MM.1S (cell line): ENCODE measurements around the gene CCDC28B.

Experiments
- DNase-seq: peaks from one replicate; pipeline ENCODE4 v3.0.0-alpha.2; 2015
- H2AFZ ChIP-seq: fragments of 300-600 bp; sonication (generic); 2 replicates; pipeline ENCODE4 v1.6.0; 2016; ENCODE audit warnings: antibody characterized with exemption, low read length
- H3F3A ChIP-seq: fragments of 300-600 bp; sonication (generic); 2 replicates; pipeline ENCODE4 v1.6.1; 2016; ENCODE audit warnings: mild to moderate bottlenecking, antibody characterized with exemption, low read length, moderate library complexity, mixed read lengths; ENCODE audit not compliant: insufficient read depth
- H3K27ac ChIP-seq: fragments of 300-600 bp; sonication (generic); 2 replicates; pipeline ENCODE4 v1.5.1; 2016; ENCODE audit warnings: mild to moderate bottlenecking, low read length
- H3K27me3 ChIP-seq: fragments of 300-600 bp; sonication (generic); replicated peaks from 2 replicates; pipeline ENCODE4 v1.6.0; 2016; ENCODE audit warnings: low read length; ENCODE audit not compliant: insufficient read depth
- H3K36me3 ChIP-seq: fragments of 300-600 bp; sonication (generic); replicated peaks from 2 replicates; pipeline ENCODE4 v1.6.1; 2016; ENCODE audit warnings: mild to moderate bottlenecking, low read length, mixed read lengths; ENCODE audit not compliant: insufficient read depth
- H3K4me1 ChIP-seq: fragments of 300-600 bp; sonication (generic); 2 replicates; pipeline ENCODE4 v1.6.1; 2016; ENCODE audit warnings: low read length, mixed read lengths
- H3K4me2 ChIP-seq: fragments of 300-600 bp; sonication (generic); 2 replicates; pipeline ENCODE4 v1.6.0; 2016; ENCODE audit warnings: low read depth, low read length
- H3K4me3 ChIP-seq: fragments of 300-600 bp; sonication (generic); 2 replicates; pipeline ENCODE4 v1.5.1; 2016; ENCODE audit warnings: low read length, mixed read lengths
- H3K79me2 ChIP-seq: fragments of 300-600 bp; sonication (generic); 2 replicates; pipeline ENCODE4 v1.6.1; 2016; ENCODE audit warnings: mixed run types, low read length, mixed read lengths
- H3K9ac ChIP-seq: fragments of 300-600 bp; sonication (generic); 2 replicates; pipeline ENCODE4 v1.6.1; 2016; ENCODE audit warnings: low read length, mixed read lengths
- H3K9me2 ChIP-seq: fragments of 300-600 bp; sonication (generic); replicated peaks from 2 replicates; pipeline ENCODE4 v1.6.1; 2016; ENCODE audit warnings: mild to moderate bottlenecking, low read length, mixed read lengths; ENCODE audit not compliant: insufficient read depth
- H3K9me3 ChIP-seq: fragments of 300-600 bp; sonication (generic); replicated peaks from 2 replicates; pipeline ENCODE4 v1.6.1; 2016; ENCODE audit warnings: mild to moderate bottlenecking, low read length, mixed read lengths; ENCODE audit not compliant: insufficient read depth
- H4K20me1 ChIP-seq: fragments of 300-600 bp; sonication (generic); 2 replicates; pipeline ENCODE4 v1.6.1; 2016; ENCODE audit warnings: mild to moderate bottlenecking, low read length, moderate library complexity, mixed read lengths; ENCODE audit not compliant: insufficient read depth
- CTCF ChIP-seq: fragments of 300-600 bp; sonication (generic); IDR thresholded peaks from 2 replicates; pipeline ENCODE4 v1.5.1; 2016; ENCODE audit warnings: antibody characterized with exemption, low read length, mixed read lengths
- EZH2 ChIP-seq: fragments of 300-600 bp; sonication (generic); optimal IDR thresholded peaks from 2 replicates; pipeline ENCODE3; 2017; ENCODE audit warnings: low read depth, mild to moderate bottlenecking, antibody characterized with exemption, low read length, mixed read lengths
- EZH2phosphoT487 ChIP-seq: fragments of 300-600 bp; sonication (generic); IDR thresholded peaks from 2 replicates; pipeline ENCODE4 v1.6.1; 2018; ENCODE audit warnings: antibody characterized with exemption, low read length

The CCDC28B gene

DNA sequence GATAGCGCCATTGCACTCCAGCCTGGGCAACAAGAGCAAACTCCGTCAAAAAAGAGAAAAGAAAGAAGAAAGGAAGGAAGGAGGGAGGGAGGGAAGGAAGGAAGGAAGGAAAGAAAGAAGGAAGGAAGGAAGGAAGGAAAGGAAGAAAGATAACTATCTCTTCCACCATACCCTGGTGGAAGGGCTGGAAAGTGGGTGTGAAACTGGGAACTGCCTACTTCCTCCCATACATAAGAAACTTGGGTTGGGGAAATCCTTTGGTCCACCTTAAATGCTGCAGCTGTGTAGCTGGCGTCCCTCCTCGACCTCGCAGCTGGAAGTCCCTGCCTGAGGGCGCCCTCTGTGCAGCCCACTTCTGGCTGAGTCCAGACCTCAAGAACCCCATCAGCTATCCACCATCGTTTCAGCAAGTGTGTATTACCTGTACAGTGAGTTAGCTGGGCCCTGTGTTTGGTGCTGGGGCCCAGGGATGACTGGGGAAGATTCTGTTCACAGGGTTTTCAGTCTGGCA lies 42.0 kb downstream of the CCDC28B start:
- no peak overlapping the region for H3K4me3 ChIP-seq
- no peaks in the 10 kb centered on the region for H3K9me3 ChIP-seq
- H2AFZ ChIP-seq = no peak overlapping the region
- H4K20me1 ChIP-seq = no peaks in the 10 kb centered on the region
- H3F3A ChIP-seq = no peaks in the 10 kb centered on the region
- no peak overlapping the region for H3K27ac ChIP-seq
- H3K79me2 ChIP-seq = no peaks in the 10 kb centered on the region
- no peaks in the 10 kb centered on the region for H3K36me3 ChIP-seq
- no peak overlapping the region for H3K9ac ChIP-seq
- no peaks in the 10 kb centered on the region for H3K9me2 ChIP-seq
- TF ChIP-seq EZH2 (no peak), EZH2phosphoT487 (no peak), CTCF (no peak)
- DNase-seq = no peak
- H3K27me3 ChIP-seq = no peaks in the 10 kb centered on the region
- H3K4me1 ChIP-seq = no peaks in the 10 kb centered on the region
- no peak overlapping the region for H3K4me2 ChIP-seq

DNA sequence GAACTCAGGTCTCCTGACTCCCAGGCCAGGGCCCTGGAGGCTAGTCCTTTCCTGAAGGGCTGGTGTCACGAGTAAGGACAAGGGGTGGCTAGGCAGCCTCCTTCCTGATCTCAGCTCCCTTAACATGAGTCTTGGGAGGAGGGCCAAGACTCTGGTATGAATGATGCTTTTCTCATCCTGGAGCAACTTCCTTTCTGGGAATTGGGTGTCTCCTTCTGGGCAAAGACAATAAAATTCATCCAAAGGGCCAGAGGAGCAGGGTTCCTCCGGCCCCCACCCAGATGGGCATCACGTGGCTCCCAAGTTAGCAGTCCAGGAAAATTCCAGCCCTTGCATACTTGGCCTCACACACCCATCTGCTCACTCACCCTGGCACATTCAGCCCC lies 46.5 kb downstream of the CCDC28B start, which contains the start of gene FAM167B:
Gene FAM167B (plus strand): TSS at position 335 of the 386 bp plus-strand sequence. CDS start 200 bp downstream, outside the sequence.
- Histone ChIP-seq H3K9me2 (no peaks in the 10 kb centered on the region), H2AFZ (peak within 1 kb of the TSS; percentile 69), H3K79me2 (no peaks in the 10 kb centered on the region), H3K4me1 (peaks cover 33% of the 10 kb centered on the region), H3K36me3 (no peaks in the 10 kb centered on the region), H3K27me3 (no peaks in the 10 kb centered on the region), H3K4me2 (peak within 1 kb of the TSS; percentile 9; the same call in 1 of the 2 replicates), H3F3A (peaks cover 24% of the 10 kb centered on the region), H4K20me1 (no peaks in the 10 kb centered on the region), H3K27ac (peak within 1 kb of the TSS; percentile 99; the same call in 1 of the 2 replicates), H3K9ac (peak within 1 kb of the TSS; percentile 18; the same call in 1 of the 2 replicates), H3K9me3 (no peaks in the 10 kb centered on the region), H3K4me3 (no peak within 1 kb of the TSS)
- TF ChIP-seq EZH2phosphoT487 = no peak
- no peak for TF ChIP-seq CTCF
- TF ChIP-seq EZH2 = no peak
- no peak for DNase-seq

- H2AFZ ChIP-seq = peak overlapping the region; percentile 69
- TF ChIP-seq CTCF = no peak
- TF ChIP-seq EZH2 = no peak
- TF ChIP-seq EZH2phosphoT487 = no peak
- peaks cover 34% of the 10 kb centered on the region for H3K4me1 ChIP-seq
Observed at GRCh38 chr1:32247452-32247851, 47.1 kb downstream of the CCDC28B start.

More at GRCh38 chr1:32247452-32247851, 47.1 kb downstream of the CCDC28B start:
- Histone ChIP-seq H3K27me3 (no peaks in the 10 kb centered on the region), H3K9me3 (no peaks in the 10 kb centered on the region), H3K79me2 (no peaks in the 10 kb centered on the region), H3K4me2 (no peak overlapping the region), H3K9me2 (no peaks in the 10 kb centered on the region), H3K36me3 (no peaks in the 10 kb centered on the region), H3K27ac (peak overlapping the region; percentile 99; the same call in 1 of the 2 replicates), H3K4me3 (no peak overlapping the region), H3K9ac (no peak overlapping the region), H4K20me1 (no peaks in the 10 kb centered on the region), H3F3A (peaks cover 24% of the 10 kb centered on the region)
- no peak for DNase-seq
